Neural progenitor cell (in vitro differentiated cells): ENCODE data around the gene KCNK3. TPM values are rescaled to one million over a fixed set of nuclear protein-coding genes. Genes with fewer than 3 reads are reported as not detected.
A peak's percentile ranks its signal among the peaks of the same experiment; 100 is the strongest.

Experiments used
- DNase-seq: peaks from one replicate; pipeline ENCODE4 v3.0.0-alpha.2; 2016; ENCODE audit warnings: low spot score
- H2AFZ ChIP-seq: fragments of 200-600 bp; sonication (generic); replicated peaks from 2 replicates; pipeline ENCODE4 v1.6.1; 2016; ENCODE audit warnings: antibody characterized with exemption
- H3F3A ChIP-seq: fragments of 200-600 bp; sonication (generic); 2 replicates; pipeline ENCODE4 v1.6.1; 2016; ENCODE audit warnings: antibody characterized with exemption, low read depth
- H3K27ac ChIP-seq: fragments of 200-600 bp; sonication (generic); 2 replicates; pipeline ENCODE4 v1.5.1; 2016; ENCODE audit warnings: mild to moderate bottlenecking
- H3K27me3 ChIP-seq: fragments of 200-600 bp; sonication (generic); 2 replicates; pipeline ENCODE4 v1.6.1; 2016; ENCODE audit warnings: mild to moderate bottlenecking, moderate library complexity
- H3K36me3 ChIP-seq: fragments of 200-600 bp; sonication (generic); 2 replicates; pipeline ENCODE4 v1.5.1; 2016
- H3K4me1 ChIP-seq: fragments of 200-600 bp; sonication (generic); 2 replicates; pipeline ENCODE4 v1.6.1; 2016; ENCODE audit warnings: mixed run types
- H3K4me2 ChIP-seq: fragments of 200-600 bp; sonication (generic); 2 replicates; pipeline ENCODE4 v1.6.1; 2016
- H3K4me3 ChIP-seq: fragments of 200-600 bp; sonication (generic); 2 replicates; pipeline ENCODE4 v1.5.1; 2016
- H3K79me2 ChIP-seq: fragments of 200-600 bp; sonication (generic); 2 replicates; pipeline ENCODE4 v1.6.1; 2016; ENCODE audit warnings: low read depth
- H3K9ac ChIP-seq: fragments of 200-600 bp; sonication (generic); 2 replicates; pipeline ENCODE4 v1.6.1; 2016
- H3K9me3 ChIP-seq: fragments of 200-600 bp; sonication (generic); 2 replicates; pipeline ENCODE4 v1.5.1; 2016; ENCODE audit warnings: low read depth
- H4K20me1 ChIP-seq: fragments of 200-600 bp; sonication (generic); 2 replicates; pipeline ENCODE4 v1.6.1; 2016; ENCODE audit warnings: low read depth
- H3K27ac Mint-ChIP-seq: 3 replicates; pipeline ENCODE4 v1.8.0; 2021; ENCODE audit warnings: mixed read lengths
- H3K27me3 Mint-ChIP-seq: 2 replicates; pipeline ENCODE4 v1.8.0; 2022; ENCODE audit warnings: low read depth, mild to moderate bottlenecking, inconsistent platforms, moderate library complexity, mixed read lengths; ENCODE audit not compliant: insufficient read depth
- H3K36me3 Mint-ChIP-seq: 3 replicates; pipeline ENCODE4 v1.8.0; 2021; ENCODE audit warnings: mixed read lengths
- H3K4me1 Mint-ChIP-seq: 3 replicates; pipeline ENCODE4 v1.8.0; 2021; ENCODE audit warnings: mixed read lengths
- H3K4me3 Mint-ChIP-seq: 3 replicates; pipeline ENCODE4 v1.8.0; 2021; ENCODE audit warnings: mild to moderate bottlenecking, moderate library complexity, mixed read lengths
- H3K9me3 Mint-ChIP-seq: 3 replicates; pipeline ENCODE4 v1.8.0; 2020; ENCODE audit warnings: mixed read lengths
- EZH2 ChIP-seq: fragments of 200-600 bp; sonication (generic); IDR thresholded peaks from 2 replicates; pipeline ENCODE4 v1.6.1; 2017; ENCODE audit warnings: antibody characterized with exemption, mild to moderate bottlenecking, moderate library complexity
- EZH2phosphoT487 ChIP-seq: fragments of 200-600 bp; sonication (generic); IDR thresholded peaks from 2 replicates; pipeline ENCODE4 v1.6.1; 2017; ENCODE audit warnings: antibody characterized with exemption
- total RNA-seq: library from RNA; depleted of rRNA; stranded (reverse); fragments of >200 nt; gene quantifications from 2 replicates; pipeline ENCODE4 v1.2.3, GENCODE V29; 2015; ENCODE audit warnings: low replicate concordance
- TF ChIP-seq, protein P1 (sequence below): fragments of 200-600 bp; sonication (generic); IDR thresholded peaks from 2 replicates; pipeline ENCODE4 v1.5.1; 2017; ENCODE audit warnings: antibody characterized with exemption, mild to moderate bottlenecking

Gene KCNK3
- total RNA-seq, 1 donor from 2014 or later, result not detected

- H3F3A ChIP-seq, result no peaks in the 10 kb centered on the region
- Mint-ChIP-seq H3K27me3 (peaks cover 8% of the 10 kb centered on the region), H3K9me3 (no peaks in the 10 kb centered on the region), H3K36me3 (no peaks in the 10 kb centered on the region), H3K4me1 (peaks cover 13% of the 10 kb centered on the region), H3K27ac (no peak overlapping the region), H3K4me3 (peak overlapping the region; percentile 0)
- H3K79me2 ChIP-seq, result no peaks in the 10 kb centered on the region
- H3K9ac ChIP-seq, result no peak overlapping the region
- no peak for DNase-seq
- H3K4me3 ChIP-seq, result no peak overlapping the region
- no peaks in the 10 kb centered on the region for H3K27me3 ChIP-seq
- TF ChIP-seq EZH2 (no peak), EZH2phosphoT487 (no peak)
- TF ChIP-seq, protein P1, sequence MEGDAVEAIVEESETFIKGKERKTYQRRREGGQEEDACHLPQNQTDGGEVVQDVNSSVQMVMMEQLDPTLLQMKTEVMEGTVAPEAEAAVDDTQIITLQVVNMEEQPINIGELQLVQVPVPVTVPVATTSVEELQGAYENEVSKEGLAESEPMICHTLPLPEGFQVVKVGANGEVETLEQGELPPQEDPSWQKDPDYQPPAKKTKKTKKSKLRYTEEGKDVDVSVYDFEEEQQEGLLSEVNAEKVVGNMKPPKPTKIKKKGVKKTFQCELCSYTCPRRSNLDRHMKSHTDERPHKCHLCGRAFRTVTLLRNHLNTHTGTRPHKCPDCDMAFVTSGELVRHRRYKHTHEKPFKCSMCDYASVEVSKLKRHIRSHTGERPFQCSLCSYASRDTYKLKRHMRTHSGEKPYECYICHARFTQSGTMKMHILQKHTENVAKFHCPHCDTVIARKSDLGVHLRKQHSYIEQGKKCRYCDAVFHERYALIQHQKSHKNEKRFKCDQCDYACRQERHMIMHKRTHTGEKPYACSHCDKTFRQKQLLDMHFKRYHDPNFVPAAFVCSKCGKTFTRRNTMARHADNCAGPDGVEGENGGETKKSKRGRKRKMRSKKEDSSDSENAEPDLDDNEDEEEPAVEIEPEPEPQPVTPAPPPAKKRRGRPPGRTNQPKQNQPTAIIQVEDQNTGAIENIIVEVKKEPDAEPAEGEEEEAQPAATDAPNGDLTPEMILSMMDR, result no peak
- H3K4me1 ChIP-seq, result peaks cover under 1% of the 10 kb centered on the region
- H3K9me3 ChIP-seq, result no peaks in the 10 kb centered on the region
- H2AFZ ChIP-seq, result no peak overlapping the region
- no peaks in the 10 kb centered on the region for H3K36me3 ChIP-seq
- H3K4me2 ChIP-seq, result no peak overlapping the region
- H3K27ac ChIP-seq, result no peak overlapping the region
- H4K20me1 ChIP-seq, result no peaks in the 10 kb centered on the region
Measured at GRCh38 chr2:26726228-26726627, 33.7 kb downstream of the KCNK3 start.

DNA sequence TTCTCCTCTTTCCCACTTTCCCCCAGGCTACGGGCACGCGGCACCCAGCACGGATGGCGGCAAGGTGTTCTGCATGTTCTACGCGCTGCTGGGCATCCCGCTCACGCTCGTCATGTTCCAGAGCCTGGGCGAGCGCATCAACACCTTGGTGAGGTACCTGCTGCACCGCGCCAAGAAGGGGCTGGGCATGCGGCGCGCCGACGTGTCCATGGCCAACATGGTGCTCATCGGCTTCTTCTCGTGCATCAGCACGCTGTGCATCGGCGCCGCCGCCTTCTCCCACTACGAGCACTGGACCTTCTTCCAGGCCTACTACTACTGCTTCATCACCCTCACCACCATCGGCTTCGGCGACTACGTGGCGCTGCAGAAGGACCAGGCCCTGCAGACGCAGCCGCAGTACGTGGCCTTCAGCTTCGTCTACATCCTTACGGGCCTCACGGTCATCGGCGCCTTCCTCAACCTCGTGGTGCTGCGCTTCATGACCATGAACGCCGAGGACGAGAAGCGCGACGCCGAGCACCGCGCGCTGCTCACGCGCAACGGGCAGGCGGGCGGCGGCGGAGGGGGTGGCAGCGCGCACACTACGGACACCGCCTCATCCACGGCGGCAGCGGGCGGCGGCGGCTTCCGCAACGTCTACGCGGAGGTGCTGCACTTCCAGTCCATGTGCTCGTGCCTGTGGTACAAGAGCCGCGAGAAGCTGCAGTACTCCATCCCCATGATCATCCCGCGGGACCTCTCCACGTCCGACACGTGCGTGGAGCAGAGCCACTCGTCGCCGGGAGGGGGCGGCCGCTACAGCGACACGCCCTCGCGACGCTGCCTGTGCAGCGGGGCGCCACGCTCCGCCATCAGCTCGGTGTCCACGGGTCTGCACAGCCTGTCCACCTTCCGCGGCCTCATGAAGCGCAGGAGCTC is 35.4 kb downstream of the KCNK3 start:
- no peak for TF ChIP-seq EZH2
- TF ChIP-seq, protein P1, result no peak
- no peak for TF ChIP-seq EZH2phosphoT487
- no peaks in the 10 kb centered on the region for H3K79me2 ChIP-seq
- H3K4me3 ChIP-seq, result no peak overlapping the region
- no peak overlapping the region for H3K4me2 ChIP-seq
- no peak overlapping the region for H2AFZ ChIP-seq
- Mint-ChIP-seq H3K27ac (no peak overlapping the region), H3K36me3 (no peaks in the 10 kb centered on the region), H3K4me3 (no peak overlapping the region), H3K4me1 (peaks cover 22% of the 10 kb centered on the region), H3K9me3 (no peaks in the 10 kb centered on the region), H3K27me3 (peaks cover 9% of the 10 kb centered on the region)
- no peaks in the 10 kb centered on the region for H4K20me1 ChIP-seq
- no peak for DNase-seq
- no peaks in the 10 kb centered on the region for H3F3A ChIP-seq
- no peaks in the 10 kb centered on the region for H3K9me3 ChIP-seq
- H3K27ac ChIP-seq, result no peak overlapping the region
- no peaks in the 10 kb centered on the region for H3K36me3 ChIP-seq
- no peaks in the 10 kb centered on the region for H3K4me1 ChIP-seq
- no peaks in the 10 kb centered on the region for H3K27me3 ChIP-seq
- no peak overlapping the region for H3K9ac ChIP-seq

DNA sequence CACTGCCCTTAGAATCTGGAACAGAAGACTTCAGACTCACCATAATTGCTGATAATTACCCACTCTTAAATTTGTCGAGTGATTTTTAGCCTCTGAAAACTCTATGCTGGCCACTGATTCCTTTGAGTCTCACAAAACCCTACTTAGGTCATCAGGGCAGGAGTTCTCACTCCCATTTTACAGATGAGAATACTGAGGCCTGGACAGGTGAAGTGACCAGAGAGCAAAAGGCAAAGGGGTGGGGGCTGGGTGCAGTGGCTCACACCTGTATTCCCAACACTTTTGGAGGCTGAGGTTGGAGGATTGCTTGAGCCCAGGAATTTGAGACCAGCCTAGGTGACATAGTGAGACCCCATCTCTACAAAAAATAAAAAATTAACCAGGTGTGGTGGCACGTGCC is 36.8 kb downstream of the KCNK3 start:
- H2AFZ ChIP-seq, result no peak overlapping the region
- Mint-ChIP-seq H3K4me1 (peaks cover 21% of the 10 kb centered on the region), H3K27ac (no peak overlapping the region), H3K9me3 (no peaks in the 10 kb centered on the region), H3K36me3 (no peaks in the 10 kb centered on the region), H3K27me3 (peaks cover 8% of the 10 kb centered on the region), H3K4me3 (no peak overlapping the region)
- H3K79me2 ChIP-seq, result no peaks in the 10 kb centered on the region
- DNase-seq, result no peak
- no peak overlapping the region for H3K4me2 ChIP-seq
- no peaks in the 10 kb centered on the region for H3K36me3 ChIP-seq
- no peak overlapping the region for H3K27ac ChIP-seq
- no peaks in the 10 kb centered on the region for H3K27me3 ChIP-seq
- H3K9ac ChIP-seq, result no peak overlapping the region
- H3K9me3 ChIP-seq, result no peaks in the 10 kb centered on the region
- H3K4me1 ChIP-seq, result no peaks in the 10 kb centered on the region
- H3F3A ChIP-seq, result no peaks in the 10 kb centered on the region
- H4K20me1 ChIP-seq, result no peaks in the 10 kb centered on the region
- no peak overlapping the region for H3K4me3 ChIP-seq
- TF ChIP-seq, protein P1, result no peak
- TF ChIP-seq EZH2phosphoT487, result no peak
- no peak for TF ChIP-seq EZH2
